Measurements from ENCODE around the gene ARID1B. TPM values are rescaled to one million over a fixed set of nuclear protein-coding genes. Genes with fewer than 3 reads are reported as not detected.

ARID1B gene
- total RNA-seq, 2 donors from 2014 or later = 66.7 to 67.3 TPM

GRCh38 chr6:156814036-156814581 is 36.9 kb downstream of the ARID1B start:
- Mint-ChIP-seq H3K27me3 (no peaks in the 10 kb centered on the region), H3K4me3 (no peak overlapping the region), H3K27ac (no peak overlapping the region)

GRCh38 chr6:156816505-156816904 is 39.3 kb downstream of the ARID1B start:
- Mint-ChIP-seq H3K27me3 (no peaks in the 10 kb centered on the region), H3K27ac (no peak overlapping the region), H3K4me3 (no peak overlapping the region), H3K4me1 (peaks cover 43% of the 10 kb centered on the region), H3K36me3 (ENCODE audit: low read depth) (no peaks in the 10 kb centered on the region), H3K9me3 (no peaks in the 10 kb centered on the region)
- ATAC-seq (replicated peaks) = no peak

More at GRCh38 chr6:156814036-156814581, 36.9 kb downstream of the ARID1B start:
- Mint-ChIP-seq H3K9me3 (no peaks in the 10 kb centered on the region), H3K36me3 (ENCODE audit: low read depth) (no peaks in the 10 kb centered on the region), H3K4me1 (peaks cover 32% of the 10 kb centered on the region)
- ATAC-seq (replicated peaks) = no peak

GRCh38 chr6:156820089-156820798 is 43.1 kb downstream of the ARID1B start:
- Mint-ChIP-seq H3K4me3 (no peak overlapping the region), H3K27ac (peak overlapping the region; percentile 34), H3K27me3 (no peaks in the 10 kb centered on the region), H3K4me1 (peaks cover 51% of the 10 kb centered on the region), H3K9me3 (no peaks in the 10 kb centered on the region), H3K36me3 (ENCODE audit: low read depth) (no peaks in the 10 kb centered on the region)
- no peak for ATAC-seq (replicated peaks)

GRCh38 chr6:156821707-156822106 is 44.5 kb downstream of the ARID1B start:
- Mint-ChIP-seq H3K4me1 (peaks cover 51% of the 10 kb centered on the region), H3K27me3 (no peaks in the 10 kb centered on the region), H3K9me3 (no peaks in the 10 kb centered on the region), H3K4me3 (peak overlapping the region; percentile 17), H3K36me3 (ENCODE audit: low read depth) (no peaks in the 10 kb centered on the region), H3K27ac (peak overlapping the region; percentile 64)
- ATAC-seq (replicated peaks) = peak; percentile 61

GRCh38 chr6:156822747-156823206 is 45.6 kb downstream of the ARID1B start:
- no peak for ATAC-seq (replicated peaks)
- Mint-ChIP-seq H3K36me3 (ENCODE audit: low read depth) (no peaks in the 10 kb centered on the region), H3K4me1 (peaks cover 59% of the 10 kb centered on the region), H3K4me3 (peak overlapping the region; percentile 17), H3K27ac (peak overlapping the region; percentile 64), H3K27me3 (no peaks in the 10 kb centered on the region), H3K9me3 (no peaks in the 10 kb centered on the region)

- Mint-ChIP-seq H3K27me3 (no peaks in the 10 kb centered on the region), H3K9me3 (no peaks in the 10 kb centered on the region), H3K27ac (no peak overlapping the region), H3K4me1 (peaks cover 59% of the 10 kb centered on the region), H3K4me3 (no peak overlapping the region), H3K36me3 (ENCODE audit: low read depth) (peaks cover 10% of the 10 kb centered on the region)
- no peak for ATAC-seq (replicated peaks)
Observed at GRCh38 chr6:156824142-156824541, 47.0 kb downstream of the ARID1B start.

- H3K27me3 Mint-ChIP-seq = no peaks in the 10 kb centered on the region
- H3K4me1 Mint-ChIP-seq = peaks cover 48% of the 10 kb centered on the region
- H3K27ac Mint-ChIP-seq = no peak overlapping the region
- H3K4me3 Mint-ChIP-seq = no peak overlapping the region
- H3K36me3 Mint-ChIP-seq (ENCODE audit: low read depth) = peaks cover 22% of the 10 kb centered on the region
- no peaks in the 10 kb centered on the region for H3K9me3 Mint-ChIP-seq
- ATAC-seq (replicated peaks) = no peak
Observed at GRCh38 chr6:156825475-156825874, 48.3 kb downstream of the ARID1B start.

GRCh38 chr6:156826290-156826955 is 49.2 kb downstream of the ARID1B start:
- Mint-ChIP-seq H3K27me3 (no peaks in the 10 kb centered on the region), H3K4me3 (no peak overlapping the region), H3K4me1 (peaks cover 41% of the 10 kb centered on the region), H3K36me3 (ENCODE audit: low read depth) (peaks cover 31% of the 10 kb centered on the region), H3K9me3 (no peaks in the 10 kb centered on the region), H3K27ac (peak overlapping the region; percentile 13)
- no peak for ATAC-seq (replicated peaks)

- Mint-ChIP-seq H3K27me3 (no peaks in the 10 kb centered on the region), H3K36me3 (ENCODE audit: low read depth) (peaks cover 39% of the 10 kb centered on the region), H3K4me1 (peaks cover 36% of the 10 kb centered on the region), H3K27ac (peak overlapping the region; percentile 13), H3K4me3 (no peak overlapping the region), H3K9me3 (no peaks in the 10 kb centered on the region)
- no peak for ATAC-seq (replicated peaks)
Observed at GRCh38 chr6:156827382-156827781, 50.2 kb downstream of the ARID1B start.

GRCh38 chr6:156828280-156828703 is 51.1 kb downstream of the ARID1B start:
- Mint-ChIP-seq H3K4me3 (peak overlapping the region; percentile 43), H3K27ac (peak overlapping the region; percentile 56)

GRCh38 chr6:156830126-156830525 is 52.9 kb downstream of the ARID1B start:
- Mint-ChIP-seq H3K4me3 (no peak overlapping the region), H3K4me1 (peaks cover 32% of the 10 kb centered on the region), H3K27ac (no peak overlapping the region), H3K27me3 (no peaks in the 10 kb centered on the region), H3K9me3 (no peaks in the 10 kb centered on the region), H3K36me3 (ENCODE audit: low read depth) (peaks cover 45% of the 10 kb centered on the region)
- ATAC-seq (replicated peaks) = no peak

More at GRCh38 chr6:156828280-156828703, 51.1 kb downstream of the ARID1B start:
- Mint-ChIP-seq H3K9me3 (no peaks in the 10 kb centered on the region), H3K4me1 (peaks cover 31% of the 10 kb centered on the region), H3K27me3 (no peaks in the 10 kb centered on the region), H3K36me3 (ENCODE audit: low read depth) (peaks cover 45% of the 10 kb centered on the region)
- peak; percentile 99 for ATAC-seq (replicated peaks)

- no peaks in the 10 kb centered on the region for H3K9me3 Mint-ChIP-seq
- no peak overlapping the region for H3K27ac Mint-ChIP-seq
- H3K4me1 Mint-ChIP-seq = peaks cover 25% of the 10 kb centered on the region
- no peak for ATAC-seq (replicated peaks)
- peaks cover 53% of the 10 kb centered on the region for H3K36me3 Mint-ChIP-seq (ENCODE audit: low read depth)
- H3K27me3 Mint-ChIP-seq = no peaks in the 10 kb centered on the region
- no peak overlapping the region for H3K4me3 Mint-ChIP-seq
Observed at GRCh38 chr6:156832231-156832647, 55.1 kb downstream of the ARID1B start.

GRCh38 chr6:156832669-156833068 is 55.5 kb downstream of the ARID1B start:
- H3K4me3 Mint-ChIP-seq = no peak overlapping the region
- no peaks in the 10 kb centered on the region for H3K9me3 Mint-ChIP-seq
- ATAC-seq (replicated peaks) = no peak
- peaks cover 53% of the 10 kb centered on the region for H3K36me3 Mint-ChIP-seq (ENCODE audit: low read depth)
- no peak overlapping the region for H3K27ac Mint-ChIP-seq
- no peaks in the 10 kb centered on the region for H3K27me3 Mint-ChIP-seq
- peaks cover 21% of the 10 kb centered on the region for H3K4me1 Mint-ChIP-seq

- Mint-ChIP-seq H3K27me3 (no peaks in the 10 kb centered on the region), H3K9me3 (no peaks in the 10 kb centered on the region), H3K4me1 (peaks cover 15% of the 10 kb centered on the region), H3K27ac (no peak overlapping the region), H3K36me3 (ENCODE audit: low read depth) (peaks cover 47% of the 10 kb centered on the region), H3K4me3 (no peak overlapping the region)
- no peak for ATAC-seq (replicated peaks)
Observed at GRCh38 chr6:156833755-156834154, 56.6 kb downstream of the ARID1B start.

GRCh38 chr6:156839129-156839528 is 62.0 kb downstream of the ARID1B start:
- no peak overlapping the region for H3K27ac Mint-ChIP-seq
- no peak overlapping the region for H3K4me3 Mint-ChIP-seq
- H3K36me3 Mint-ChIP-seq (ENCODE audit: low read depth) = peaks cover 9% of the 10 kb centered on the region
- ATAC-seq (replicated peaks) = no peak
- no peaks in the 10 kb centered on the region for H3K9me3 Mint-ChIP-seq
- H3K4me1 Mint-ChIP-seq = peaks cover 22% of the 10 kb centered on the region
- H3K27me3 Mint-ChIP-seq = no peaks in the 10 kb centered on the region

Measured in activated T-helper 17 cell treated with anti-CD3 and anti-CD28 coated beads, Interleukin-2, amount 50 U/mL, for 72 hours (primary cell).